Glomerular visceral epithelial cell (primary cell): ENCODE data around the gene MARCHF9.
"Not testable (repeated sequence)": the region's sequence is repeated elsewhere in the genome, so short reads cannot be mapped to it uniquely, and the experiment has no call there.

Source experiments
- DNase-seq: peaks from one replicate; pipeline ENCODE4 v3.0.0-alpha.2; 2016; ENCODE audit errors: extremely low spot score

MARCHF9 gene

DNA sequence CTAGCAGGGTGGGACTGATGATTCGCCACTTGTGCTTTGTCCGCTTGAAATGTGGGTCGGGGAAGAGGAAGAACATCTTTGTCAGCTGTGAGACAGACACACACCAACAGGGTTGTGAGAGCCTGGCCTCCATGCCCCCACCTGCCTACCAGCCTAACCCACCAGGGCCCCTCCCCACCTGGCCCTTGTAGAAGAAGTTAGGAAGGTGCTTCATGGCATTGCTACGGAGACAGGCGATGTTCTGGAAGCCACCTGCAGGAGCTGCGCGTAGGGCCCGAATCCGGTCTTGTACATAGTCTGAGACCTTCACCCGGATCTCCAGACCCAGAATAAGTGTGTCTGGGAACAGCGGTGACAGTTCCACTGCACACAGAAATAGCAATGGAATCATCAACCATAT, 14.7 kb downstream of the MARCHF9 start:
- no peak for DNase-seq

DNA sequence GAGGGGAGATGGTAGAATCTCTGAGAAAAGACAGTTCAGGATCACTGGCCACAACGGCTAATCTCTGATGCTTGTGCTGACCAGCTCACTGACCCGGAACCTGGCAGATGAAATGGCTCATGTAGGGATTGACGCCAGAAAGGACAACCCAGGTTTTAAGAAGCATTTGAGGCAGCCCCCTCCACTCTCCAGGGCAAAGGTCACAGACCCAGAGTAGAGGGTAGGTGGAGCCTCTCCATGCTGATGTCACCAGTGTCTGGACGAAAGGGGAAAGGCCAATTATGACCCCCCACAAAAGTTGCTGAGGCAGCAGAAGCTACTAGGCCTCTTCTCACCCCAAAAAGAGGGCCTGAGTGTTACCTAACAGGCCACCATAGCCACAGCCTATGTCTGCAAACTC, 15.8 kb downstream of the MARCHF9 start:
- no peak for DNase-seq

DNA sequence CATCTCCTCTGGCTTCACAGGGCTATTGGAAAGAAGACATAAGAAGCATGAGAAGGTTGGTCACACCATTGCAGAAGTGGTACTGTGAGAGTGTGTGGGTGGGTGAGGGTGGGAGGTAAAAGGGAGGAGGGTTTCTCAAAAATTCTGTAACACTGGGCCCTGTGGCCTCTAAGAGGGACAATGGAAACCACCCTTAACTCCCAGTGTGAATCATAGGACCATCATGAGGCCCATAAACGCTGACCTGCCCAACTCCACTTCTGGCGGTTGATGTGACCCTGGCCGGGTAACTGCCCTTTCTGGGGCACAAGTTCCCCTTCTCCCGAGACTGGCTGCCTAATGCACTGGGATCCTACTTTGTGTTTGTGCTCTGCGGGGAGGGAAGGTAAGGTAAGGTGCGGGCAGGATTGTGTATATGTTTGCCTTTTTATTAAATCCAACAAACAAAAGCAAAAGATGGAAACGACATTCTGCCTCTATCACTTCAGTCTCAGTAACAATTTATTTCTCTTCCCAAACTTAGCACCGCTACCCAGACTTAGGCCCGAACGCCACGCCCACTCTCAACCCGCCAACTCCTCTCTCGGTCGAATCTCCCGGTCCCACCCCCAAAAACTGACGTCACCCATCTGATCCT, 16.5 kb downstream of the MARCHF9 start:
- peak; percentile 84 for DNase-seq

DNA sequence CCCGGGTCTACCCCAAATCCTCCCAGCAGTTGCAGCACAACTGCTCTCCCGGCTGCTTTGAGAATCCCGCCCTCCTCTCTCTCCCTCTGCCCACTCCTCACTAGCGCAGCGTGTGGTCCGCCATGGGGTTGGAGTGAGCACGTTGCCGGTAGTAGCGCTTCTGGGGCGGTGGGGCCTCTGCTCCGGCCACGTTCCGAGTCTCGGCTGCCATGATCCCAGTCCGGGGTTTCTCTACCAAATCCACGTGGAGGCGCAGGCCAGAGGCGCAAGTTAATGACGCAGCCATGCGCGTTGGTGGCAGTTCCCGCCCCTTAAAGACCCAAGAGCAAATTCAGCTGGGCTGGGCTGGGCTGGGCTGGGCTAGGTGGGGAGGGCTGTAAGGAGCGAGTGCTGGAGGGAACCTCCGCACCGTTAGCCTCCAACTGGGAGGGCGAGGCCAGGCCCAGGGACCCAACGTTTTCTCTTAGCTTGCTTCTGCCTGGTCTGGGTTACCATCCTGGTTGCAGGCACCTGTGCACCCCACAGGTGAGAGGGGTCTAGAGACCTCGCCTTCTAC, 17.0 kb downstream of the MARCHF9 start, which contains the start of gene METTL1:
METTL1 (minus strand) TSS at position 233 of the 556 bp plus-strand sequence; CDS start at position 211, 22 bp downstream.
- peak; percentile 94 for DNase-seq

DNA sequence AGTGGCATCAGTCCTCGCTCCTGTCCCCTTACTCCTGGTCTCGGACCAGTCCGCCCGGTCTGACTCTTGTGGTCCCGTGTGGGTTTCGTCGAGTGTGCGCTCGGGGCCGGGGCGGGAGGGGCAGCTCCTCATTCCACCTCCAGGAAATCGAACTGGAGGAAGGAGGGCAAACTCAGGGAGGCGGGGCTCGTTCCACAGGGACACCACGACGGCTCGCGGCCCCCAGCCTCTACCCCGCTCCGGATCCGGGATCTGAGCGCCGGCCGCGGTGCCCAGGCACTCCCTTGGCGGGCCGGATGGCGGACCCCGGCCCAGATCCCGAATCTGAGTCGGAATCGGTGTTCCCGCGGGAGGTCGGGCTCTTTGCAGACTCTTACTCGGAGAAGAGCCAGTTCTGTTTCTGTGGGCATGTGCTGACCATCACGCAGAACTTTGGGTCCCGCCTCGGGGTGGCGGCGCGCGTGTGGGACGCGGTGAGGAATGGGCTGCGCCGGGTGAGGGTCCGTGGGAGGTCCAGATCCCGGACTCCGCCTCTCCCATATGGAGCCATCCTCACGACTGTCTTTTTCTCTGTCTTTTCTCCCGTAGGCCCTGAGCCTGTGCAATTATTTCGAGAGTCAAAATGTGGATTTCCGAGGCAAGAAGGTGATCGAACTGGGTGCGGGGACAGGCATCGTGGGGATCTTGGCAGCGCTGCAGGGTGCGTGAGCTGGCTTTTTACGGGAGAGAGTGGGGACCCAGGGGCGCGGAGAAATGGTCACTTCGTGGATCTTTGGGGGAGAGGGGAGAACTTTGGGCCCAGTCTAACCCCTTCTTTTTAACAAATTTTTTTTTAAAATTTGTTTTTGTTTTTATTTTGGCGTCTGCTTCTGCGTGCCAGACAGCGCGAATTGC, 17.8 kb downstream of the MARCHF9 start, which contains the start of gene EEF1AKMT3:
EEF1AKMT3 (plus strand) TSS at position 186 of the 894 bp plus-strand sequence; CDS start at position 297, 111 bp downstream.
- DNase-seq, result peak; percentile 64

DNA sequence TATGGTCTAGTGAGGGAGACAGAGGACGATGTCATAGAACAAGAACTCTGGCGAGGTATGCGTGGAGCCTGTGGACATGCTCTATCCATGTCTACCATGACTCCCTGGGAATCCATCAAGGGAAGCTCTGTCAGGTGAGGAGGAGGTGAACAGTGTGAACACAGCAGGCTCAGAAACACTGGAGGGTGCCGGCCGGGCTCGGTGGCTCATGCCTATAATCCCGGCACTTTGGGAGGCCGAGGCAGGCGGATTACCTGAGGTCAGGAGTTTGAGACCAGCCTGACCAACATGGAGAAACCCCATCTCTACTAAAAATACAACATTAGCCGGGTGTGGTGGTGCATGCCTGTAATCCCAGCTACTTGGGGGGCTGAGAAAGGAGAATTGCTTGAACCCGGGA, 19.7 kb downstream of the MARCHF9 start:
- DNase-seq, result not testable (repeated sequence)

DNA sequence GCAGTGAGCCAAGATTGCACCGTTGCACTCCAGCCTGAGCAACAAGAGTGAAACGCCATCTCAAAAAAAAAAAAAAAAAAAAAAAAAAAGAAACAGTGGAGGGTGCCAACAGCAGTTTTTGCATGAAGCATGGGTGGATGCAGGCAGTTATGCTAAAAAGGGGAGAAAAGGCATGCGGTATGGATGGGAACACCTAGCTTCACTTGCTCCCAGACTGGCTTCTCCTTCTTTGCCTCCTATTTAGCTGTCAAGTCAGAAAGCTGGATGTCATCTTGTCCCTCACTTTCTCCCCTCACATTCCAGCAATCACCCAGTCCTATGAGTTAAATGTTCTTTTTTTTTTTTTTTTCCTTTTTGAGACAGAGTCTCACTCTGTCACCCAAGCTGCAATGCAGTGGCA, 20.1 kb downstream of the MARCHF9 start:
- DNase-seq, result no peak

DNA sequence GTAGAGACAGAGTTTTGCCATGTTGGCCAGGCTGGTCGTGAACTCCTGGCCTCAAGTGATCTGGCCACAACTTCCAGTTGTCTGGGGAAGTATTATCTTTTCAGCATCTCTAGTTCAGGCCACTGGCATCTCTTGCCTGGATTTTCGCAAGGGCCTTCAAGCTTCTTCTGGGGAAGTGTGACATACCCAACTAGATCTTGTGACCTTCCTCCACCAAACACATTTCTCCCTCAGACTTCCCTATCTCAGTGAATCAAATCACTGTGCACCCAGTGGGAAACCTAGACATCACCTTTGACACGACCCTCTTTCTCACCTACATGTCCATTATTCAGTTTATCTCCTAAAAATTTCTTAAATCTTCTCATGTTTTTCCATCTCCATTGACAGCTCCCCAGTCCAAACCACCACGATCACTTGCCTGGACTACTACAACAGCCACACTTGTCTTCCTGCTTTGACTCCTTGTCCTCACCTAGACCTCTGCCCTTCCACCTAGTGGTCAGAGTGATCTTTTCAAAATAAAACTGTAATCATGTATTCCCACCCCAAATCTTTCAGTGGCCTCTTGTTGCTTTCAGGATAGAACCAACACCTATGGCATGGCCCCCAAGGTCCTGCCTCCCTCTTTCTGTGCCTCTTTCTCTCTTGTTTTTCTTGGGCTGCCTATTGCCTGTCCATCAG, 20.8 kb downstream of the MARCHF9 start:
- DNase-seq, result no peak

DNA sequence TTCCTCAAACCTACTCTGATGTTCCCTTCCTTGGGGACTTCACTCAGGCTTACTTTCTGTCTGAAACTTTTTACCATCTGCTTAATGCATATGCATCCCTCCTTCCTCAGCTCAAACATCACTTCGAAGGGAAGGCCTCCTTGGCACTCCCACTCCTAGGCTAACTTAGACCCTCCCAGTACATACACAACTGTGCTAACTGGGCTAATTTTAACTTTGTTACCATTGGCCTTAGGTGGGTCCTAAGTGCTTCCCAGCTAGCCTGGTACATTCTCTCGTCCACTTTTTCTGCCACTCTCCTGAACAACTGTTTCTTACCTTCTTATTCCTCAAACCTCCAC, 21.3 kb downstream of the MARCHF9 start:
- no peak for DNase-seq

DNA sequence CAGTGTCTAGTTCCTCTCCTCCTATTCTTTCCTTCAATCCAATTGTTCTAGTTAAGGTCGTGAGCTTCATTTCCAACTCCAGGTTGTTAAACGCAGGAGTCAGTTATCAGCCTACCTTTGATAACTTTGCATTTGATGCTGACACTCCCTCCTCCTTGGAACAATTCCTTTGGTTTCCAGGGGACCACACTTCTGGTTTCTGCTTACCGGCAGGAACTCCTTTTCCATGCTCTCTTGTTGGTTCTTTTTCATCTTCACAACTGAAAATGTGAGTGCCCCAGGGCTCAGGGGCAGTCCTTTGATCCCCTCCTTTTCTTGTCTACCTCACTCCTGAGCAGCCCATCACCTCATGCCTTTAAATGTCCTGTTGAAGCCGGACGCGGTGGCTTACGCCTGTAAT, 22.5 kb downstream of the MARCHF9 start:
- no peak for DNase-seq

DNA sequence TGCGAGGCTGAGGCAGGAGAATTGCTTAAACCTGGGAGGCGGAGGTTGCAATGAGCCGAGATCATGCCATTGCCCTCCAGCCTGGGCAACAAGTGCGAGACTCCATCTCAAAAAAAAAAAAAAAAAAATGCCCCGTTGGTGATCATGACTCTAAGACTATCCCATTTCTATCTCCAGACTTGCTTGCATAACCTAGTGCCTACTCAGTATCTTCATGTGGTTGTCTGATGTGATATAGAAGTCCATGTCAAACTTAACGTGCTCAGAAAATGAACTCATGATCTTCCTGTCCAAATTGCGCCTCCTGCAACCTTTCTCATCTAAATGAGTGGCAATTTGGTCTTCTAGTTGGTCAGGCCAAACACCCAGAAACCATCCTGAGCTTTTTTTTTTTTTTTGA, 23.0 kb downstream of the MARCHF9 start:
- DNase-seq, result no peak

DNA sequence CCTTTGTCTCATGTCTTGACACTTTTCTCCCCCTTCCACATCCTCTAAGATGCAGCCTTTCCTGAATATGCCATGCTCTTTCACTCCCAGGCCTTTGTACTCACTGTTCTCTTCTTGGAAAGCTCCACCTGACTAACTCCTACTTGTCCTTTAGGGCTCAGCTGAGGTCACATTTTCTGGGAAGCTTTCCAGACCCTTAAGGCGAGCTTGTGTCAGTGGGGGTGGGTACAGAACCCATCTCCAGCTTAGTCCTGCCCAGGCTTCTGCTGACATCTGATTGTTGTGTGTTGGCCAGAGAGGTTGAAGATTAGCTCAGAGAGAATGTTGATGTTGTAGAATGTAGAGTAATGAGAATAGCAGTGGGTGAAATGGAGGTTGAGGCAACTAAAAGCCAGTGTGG, 24.8 kb downstream of the MARCHF9 start:
- no peak for DNase-seq

DNA sequence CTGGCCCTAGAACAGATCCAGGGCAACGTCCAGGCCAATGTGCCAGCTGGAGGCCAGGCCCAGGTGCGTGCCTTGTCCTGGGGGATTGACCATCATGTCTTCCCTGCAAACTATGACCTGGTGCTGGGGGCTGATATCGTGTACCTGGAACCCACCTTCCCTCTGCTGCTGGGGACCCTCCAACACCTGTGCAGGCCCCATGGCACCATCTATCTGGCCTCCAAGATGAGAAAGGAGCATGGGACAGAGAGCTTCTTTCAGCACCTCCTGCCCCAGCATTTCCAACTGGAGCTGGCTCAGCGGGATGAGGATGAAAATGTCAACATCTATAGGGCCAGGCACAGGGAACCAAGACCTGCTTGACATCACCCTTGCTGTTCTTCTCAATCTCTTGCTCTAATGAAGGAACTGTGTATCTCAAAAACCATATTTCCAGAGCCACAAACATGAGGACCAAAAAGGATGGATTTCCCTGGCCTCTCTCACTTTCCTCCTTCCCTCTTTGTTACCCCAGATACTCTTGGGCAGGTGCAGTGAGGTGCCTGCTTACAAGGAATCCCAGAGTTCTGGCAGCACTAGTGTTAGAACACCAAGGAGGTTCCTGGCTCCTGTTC, 25.5 kb downstream of the MARCHF9 start:
- no peak for DNase-seq

DNA sequence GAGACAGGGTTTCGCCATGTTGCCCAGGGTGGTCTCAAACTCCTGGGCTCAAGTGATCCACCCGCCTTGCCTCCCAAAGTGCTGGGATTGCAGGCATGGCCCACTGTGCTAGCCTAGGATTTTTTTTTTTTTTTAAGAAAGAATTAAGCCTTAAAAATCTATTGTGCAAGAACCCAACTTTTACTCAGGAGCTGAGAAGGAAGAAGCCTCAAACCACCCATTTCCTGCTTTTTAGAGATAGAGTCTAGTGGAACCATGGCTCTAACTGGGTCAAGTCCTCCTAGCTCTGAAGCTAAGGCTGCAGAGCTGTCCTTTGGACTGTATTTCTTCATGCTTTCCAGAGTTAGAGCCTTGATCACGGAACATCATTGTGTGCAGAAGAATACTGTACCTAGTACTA, 26.3 kb downstream of the MARCHF9 start:
- no peak for DNase-seq

DNA sequence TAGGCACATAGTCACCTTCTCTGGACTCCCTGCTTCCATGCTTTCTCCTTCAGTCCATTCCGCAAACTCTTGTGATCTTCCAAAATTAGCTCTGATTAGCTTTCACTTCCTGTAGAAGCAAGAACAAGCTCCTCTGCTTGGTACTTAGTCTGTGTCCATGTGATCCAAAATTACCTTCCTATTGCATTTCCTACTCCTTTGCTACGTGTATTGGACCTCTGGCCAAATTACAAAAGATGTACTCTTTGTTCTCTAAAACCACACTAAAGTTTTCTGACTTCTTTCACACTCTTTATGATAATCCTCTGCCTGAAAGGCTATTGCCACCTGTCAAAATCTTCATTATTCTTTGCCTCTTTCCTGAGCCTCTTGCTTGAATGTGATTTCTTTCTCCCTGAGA, 26.9 kb downstream of the MARCHF9 start:
- DNase-seq, result no peak

DNA sequence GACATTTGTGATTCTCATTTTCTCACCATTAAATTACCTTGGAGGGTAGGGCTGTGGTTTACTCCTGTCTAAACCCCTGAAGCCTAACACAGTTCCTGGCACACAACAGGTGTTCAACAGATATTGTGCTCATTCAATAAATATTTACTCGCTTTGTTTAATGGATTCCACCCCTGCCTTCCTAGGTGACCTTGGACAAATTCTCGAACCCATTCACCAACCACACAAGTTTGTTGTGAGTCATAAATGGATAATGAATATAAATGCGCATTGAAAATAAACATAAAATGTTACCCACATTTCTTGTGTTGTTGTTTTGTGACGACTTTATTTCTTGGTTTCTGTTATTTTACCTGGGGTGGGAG, 27.3 kb downstream of the MARCHF9 start:
- no peak for DNase-seq

DNA sequence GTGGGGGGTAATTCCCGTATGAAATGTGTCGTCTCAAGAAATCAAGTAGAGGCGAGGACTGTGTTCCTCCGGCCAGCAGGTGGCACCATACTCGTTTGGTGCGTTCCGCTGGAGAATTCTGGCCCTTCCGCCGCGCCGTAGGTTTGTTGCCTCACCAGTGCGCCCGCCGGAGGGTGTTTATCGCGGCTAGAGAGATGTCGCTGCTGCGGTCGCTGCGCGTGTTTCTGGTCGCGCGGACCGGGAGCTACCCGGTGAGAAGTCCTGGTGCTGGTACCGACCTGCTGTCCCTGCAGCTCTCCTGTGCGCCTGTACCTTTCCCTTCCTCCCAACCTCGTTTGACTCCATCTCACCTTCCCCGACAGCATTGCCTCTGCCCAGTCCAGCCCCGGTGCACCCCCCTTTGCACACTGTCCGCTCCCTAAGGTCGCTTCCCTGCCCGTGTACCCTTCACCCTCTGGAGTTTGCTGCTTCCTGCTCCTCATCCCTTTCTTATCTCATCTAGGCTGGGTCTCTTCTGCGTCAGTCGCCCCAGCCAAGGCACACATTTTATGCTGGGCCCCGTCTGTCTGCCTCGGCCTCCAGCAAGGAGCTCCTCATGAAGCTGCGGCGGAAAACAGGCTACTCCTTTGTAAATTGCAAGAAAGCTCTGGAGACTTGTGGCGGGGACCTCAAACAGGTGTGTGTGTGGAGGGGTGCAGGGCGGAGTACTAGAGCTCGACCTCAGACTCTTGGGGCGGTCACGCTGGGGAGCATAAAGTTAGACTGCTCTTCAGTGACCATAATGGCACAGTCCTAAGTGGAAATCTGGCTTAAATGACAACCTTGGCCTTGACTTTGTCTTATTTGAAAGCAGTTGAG, 27.9 kb downstream of the MARCHF9 start, which contains the start of gene TSFM:
TSFM (plus strand) TSS at position 180 of the 858 bp plus-strand sequence; CDS start at position 195, 15 bp downstream.
- peak; percentile 89 for DNase-seq

DNA sequence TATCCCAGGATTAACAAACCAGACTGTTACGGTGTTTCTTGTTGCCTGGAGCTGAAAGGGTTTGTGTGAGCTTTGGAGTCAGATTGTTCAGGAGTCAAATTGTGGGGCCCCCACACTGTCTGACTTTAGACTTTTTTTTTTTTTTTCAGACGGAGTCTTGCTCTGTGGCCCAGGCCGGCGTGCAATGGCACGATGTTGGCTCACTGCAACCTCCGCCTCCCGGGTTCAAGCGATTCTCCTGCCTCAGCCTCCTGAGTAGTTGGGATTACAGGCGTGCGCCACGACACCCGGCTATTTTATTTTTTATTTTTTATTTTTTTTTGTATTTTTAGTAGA, 28.5 kb downstream of the MARCHF9 start:
- no peak for DNase-seq

DNA sequence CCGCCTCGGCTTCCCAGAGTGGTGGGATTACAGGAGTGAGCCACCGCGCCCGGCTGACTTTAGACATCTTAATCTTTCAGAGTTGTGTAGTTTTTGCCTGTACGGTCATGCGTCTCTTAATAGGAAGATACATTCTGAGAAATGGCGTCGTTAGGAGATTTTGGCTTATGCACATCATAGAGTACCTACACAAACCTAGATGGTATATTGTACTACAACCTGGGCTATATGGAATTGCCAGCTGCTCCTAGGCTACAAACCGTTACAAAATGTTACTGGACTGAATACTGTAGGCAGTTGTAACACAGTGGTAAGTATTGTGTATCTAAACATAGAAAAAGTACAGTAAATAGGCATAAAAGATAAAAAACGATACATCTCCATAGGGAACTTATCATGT, 29.0 kb downstream of the MARCHF9 start:
- DNase-seq, result no peak

DNA sequence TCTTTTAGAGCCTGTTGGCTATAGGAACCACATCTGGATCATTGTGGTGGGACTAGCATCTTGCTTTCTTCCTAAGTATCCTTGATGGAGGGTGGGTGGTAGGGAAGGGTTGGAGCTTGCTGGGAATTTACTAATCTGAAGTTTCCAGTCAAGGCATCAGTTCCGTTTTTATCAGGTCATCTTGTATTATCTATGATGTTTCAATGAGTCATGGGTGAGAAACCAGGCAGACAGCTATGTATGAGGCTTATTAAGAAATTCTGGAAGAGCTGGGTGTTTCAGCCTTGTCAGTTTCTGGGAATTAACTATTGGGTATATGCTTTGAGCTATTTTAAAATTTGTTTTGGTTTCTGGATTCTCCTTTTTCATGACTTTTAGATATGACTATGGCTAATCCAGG, 39.0 kb downstream of the MARCHF9 start:
- no peak for DNase-seq

DNA sequence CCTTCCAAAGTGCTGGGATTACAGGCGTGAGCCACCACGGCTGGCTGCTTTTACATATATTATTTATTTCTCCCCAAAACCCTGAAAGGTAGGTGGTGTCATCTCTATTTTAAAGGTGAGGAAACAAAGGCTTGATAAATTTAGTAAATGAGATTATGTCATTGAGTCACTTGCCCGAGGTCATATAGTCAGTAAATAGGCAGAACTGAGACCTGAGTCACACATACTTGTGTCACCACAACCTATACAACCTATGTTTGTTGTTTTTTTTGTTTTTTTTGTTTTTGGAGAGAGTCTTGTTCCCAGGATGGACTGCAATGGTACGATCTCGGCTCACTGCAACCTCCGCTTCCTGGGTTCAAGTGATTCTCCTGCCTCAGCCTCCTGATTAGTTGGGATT, 40.5 kb downstream of the MARCHF9 start:
- no peak for DNase-seq
